Colonic mucosa (tissue), 4 donors: Measurements from ENCODE around the gene LYRM1. TPM values are rescaled to one million over a fixed set of nuclear protein-coding genes. Genes with fewer than 3 reads are reported as not detected.
A peak's percentile ranks its signal among the peaks of the same experiment; 100 is the strongest.
"Not testable (repeated sequence)": the region's sequence is repeated elsewhere in the genome, so short reads cannot be mapped to it uniquely, and the experiment has no call there.

Source experiments
- DNase-seq: peaks from one replicate; pipeline ENCODE4 v3.0.0-alpha.2; 2020
- H3K27ac ChIP-seq: fragments of 200-600 bp; one replicate; pipeline ENCODE4 v1.8.0; 2021
- H3K27me3 ChIP-seq: fragments of 200-600 bp; one replicate; pipeline ENCODE4 v1.8.0; 2021
- H3K36me3 ChIP-seq: fragments of 200-600 bp; one replicate; pipeline ENCODE4 v1.8.0; 2021
- H3K4me1 ChIP-seq: fragments of 200-600 bp; one replicate; pipeline ENCODE4 v1.8.0; 2021; ENCODE audit warnings: mild to moderate bottlenecking
- H3K4me3 ChIP-seq: fragments of 200-600 bp; one replicate; pipeline ENCODE4 v1.8.0; 2021
- H3K9ac ChIP-seq, 2 donors: one replicate each; pipeline ENCODE4 v1.7.0; 2013; ENCODE audit warnings: control low read depth in 2 of 2, low read depth in 2 of 2, low read length in 2 of 2
- H3K9me3 ChIP-seq: fragments of 200-600 bp; one replicate; pipeline ENCODE4 v1.8.0; 2021
- intact Hi-C: fragments of 100-400 bp; cut with DNase I; formaldehyde crosslinking; loops from one replicate; pipeline ENCODE4 v1.14.1; 2022
- total RNA-seq, 2 donors: library from RNA; stranded (reverse); fragmentation: NEBNext Ultra II Directional in 1 of 2; extraction: Animal tissue kit (Norgen Biotek cat#: 25700) in 1 of 2; gene quantifications; one replicate each; pipeline ENCODE4 v1.2.1, GENCODE V29; 2021
- TF ChIP-seq, protein P1 (sequence below): fragments of 200-600 bp; IDR thresholded peaks from one replicate; pipeline ENCODE4 v1.8.0; 2022; ENCODE audit warnings: antibody characterized with exemption, mild to moderate bottlenecking
- donor health status: healthy.
- donor health status: DM: no; HTN: no; CAD: no.
- donor health status: DM: no; HTN: no; CAD: no.

LYRM1 gene
- total RNA-seq, 2 donors from 2014 or later: 17.6 to 21.2 TPM

GRCh38 chr16:20862162-20862960 lies 38.2 kb upstream of the LYRM1 start:
- no peak overlapping the region for H3K9ac ChIP-seq
- H3K9me3 ChIP-seq: no peaks in the 10 kb centered on the region
- H3K4me1 ChIP-seq: no peaks in the 10 kb centered on the region
- H3K27me3 ChIP-seq: no peaks in the 10 kb centered on the region
- H3K4me3 ChIP-seq: no peak overlapping the region
- TF ChIP-seq, protein P1, sequence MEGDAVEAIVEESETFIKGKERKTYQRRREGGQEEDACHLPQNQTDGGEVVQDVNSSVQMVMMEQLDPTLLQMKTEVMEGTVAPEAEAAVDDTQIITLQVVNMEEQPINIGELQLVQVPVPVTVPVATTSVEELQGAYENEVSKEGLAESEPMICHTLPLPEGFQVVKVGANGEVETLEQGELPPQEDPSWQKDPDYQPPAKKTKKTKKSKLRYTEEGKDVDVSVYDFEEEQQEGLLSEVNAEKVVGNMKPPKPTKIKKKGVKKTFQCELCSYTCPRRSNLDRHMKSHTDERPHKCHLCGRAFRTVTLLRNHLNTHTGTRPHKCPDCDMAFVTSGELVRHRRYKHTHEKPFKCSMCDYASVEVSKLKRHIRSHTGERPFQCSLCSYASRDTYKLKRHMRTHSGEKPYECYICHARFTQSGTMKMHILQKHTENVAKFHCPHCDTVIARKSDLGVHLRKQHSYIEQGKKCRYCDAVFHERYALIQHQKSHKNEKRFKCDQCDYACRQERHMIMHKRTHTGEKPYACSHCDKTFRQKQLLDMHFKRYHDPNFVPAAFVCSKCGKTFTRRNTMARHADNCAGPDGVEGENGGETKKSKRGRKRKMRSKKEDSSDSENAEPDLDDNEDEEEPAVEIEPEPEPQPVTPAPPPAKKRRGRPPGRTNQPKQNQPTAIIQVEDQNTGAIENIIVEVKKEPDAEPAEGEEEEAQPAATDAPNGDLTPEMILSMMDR: no peak
- no peak for DNase-seq
- intact Hi-C loops: no loop called here
- H3K27ac ChIP-seq: no peak overlapping the region
- H3K36me3 ChIP-seq: no peaks in the 10 kb centered on the region

GRCh38 chr16:20864376-20864775 lies 36.2 kb upstream of the LYRM1 start:
- H3K36me3 ChIP-seq, intact Hi-C loops, H3K9me3 ChIP-seq, H3K9ac ChIP-seq, H3K27ac ChIP-seq, H3K4me1 ChIP-seq, H3K27me3 ChIP-seq, DNase-seq, H3K4me3 ChIP-seq: not testable (repeated sequence)

- Histone ChIP-seq H3K36me3 (no peaks in the 10 kb centered on the region), H3K9me3 (no peaks in the 10 kb centered on the region), H3K9ac (no peak overlapping the region), H3K27me3 (no peaks in the 10 kb centered on the region), H3K27ac (no peak overlapping the region), H3K4me3 (no peak overlapping the region), H3K4me1 (peaks cover 6% of the 10 kb centered on the region)
- TF ChIP-seq, protein P1: no peak
- no peak for DNase-seq
- intact Hi-C loops: no loop called here
Measured at GRCh38 chr16:20865420-20866131, 35.0 kb upstream of the LYRM1 start.

GRCh38 chr16:20866145-20866772 lies 34.3 kb upstream of the LYRM1 start:
- H3K27ac ChIP-seq: no peak overlapping the region
- TF ChIP-seq, protein P1: no peak
- H3K4me1 ChIP-seq: peaks cover 6% of the 10 kb centered on the region
- H3K36me3 ChIP-seq: no peaks in the 10 kb centered on the region
- intact Hi-C loops: no loop called here
- no peaks in the 10 kb centered on the region for H3K27me3 ChIP-seq
- DNase-seq: peak; percentile 30
- H3K4me3 ChIP-seq: no peak overlapping the region
- no peak overlapping the region for H3K9ac ChIP-seq
- H3K9me3 ChIP-seq: no peaks in the 10 kb centered on the region

- intact Hi-C loops: no loop called here
- H3K27me3 ChIP-seq: no peaks in the 10 kb centered on the region
- H3K36me3 ChIP-seq: no peaks in the 10 kb centered on the region
- no peak overlapping the region for H3K9ac ChIP-seq
- H3K27ac ChIP-seq: no peak overlapping the region
- TF ChIP-seq, protein P1: no peak
- no peaks in the 10 kb centered on the region for H3K9me3 ChIP-seq
- peaks cover 6% of the 10 kb centered on the region for H3K4me1 ChIP-seq
- no peak overlapping the region for H3K4me3 ChIP-seq
- no peak for DNase-seq
Measured at GRCh38 chr16:20866801-20867200, 33.8 kb upstream of the LYRM1 start.
